Stimulated activated CD4-positive, alpha-beta T cell treated with anti-CD3 and anti-CD28 coated beads, Interleukin-15, amount 100 ng/mL, for 48 hours (primary cell): ENCODE data around the gene RAP1GAP2.
"Not testable (repeated sequence)": the region's sequence is repeated elsewhere in the genome, so short reads cannot be mapped to it uniquely, and the experiment has no call there.

Experiments
- DNase-seq, 2 donors: peaks; one replicate each; pipeline ENCODE4 v3.0.0-alpha.2; 2020; ENCODE audit warnings: low read depth in 2 of 2

Gene RAP1GAP2

GRCh38 chr17:2996810-2997670 lies 200.8 kb downstream of the RAP1GAP2 start:
- DNase-seq: no peak

- not testable (repeated sequence) for DNase-seq
These were observed 202.2 kb downstream of the RAP1GAP2 start for GRCh38 chr17:2998469-2998901.

GRCh38 chr17:3002538-3003295 lies 206.5 kb downstream of the RAP1GAP2 start:
- no peak for DNase-seq

- DNase-seq: no peak
These were observed 207.3 kb downstream of the RAP1GAP2 start for GRCh38 chr17:3003296-3004149.

- DNase-seq: peak; percentile 16 to 38
These were observed 208.0 kb downstream of the RAP1GAP2 start for GRCh38 chr17:3004150-3004801.

- DNase-seq: no peak
These were observed 208.7 kb downstream of the RAP1GAP2 start for GRCh38 chr17:3004925-3005324.

- no peak for DNase-seq
These were observed 209.5 kb downstream of the RAP1GAP2 start for GRCh38 chr17:3005696-3006095.

GRCh38 chr17:3006801-3007200 lies 210.6 kb downstream of the RAP1GAP2 start:
- DNase-seq: no peak

GRCh38 chr17:3007651-3008121 lies 211.4 kb downstream of the RAP1GAP2 start:
- no peak for DNase-seq

- DNase-seq: no peak
These were observed 212.4 kb downstream of the RAP1GAP2 start for GRCh38 chr17:3008336-3009288.

- DNase-seq: no peak
These were observed 213.2 kb downstream of the RAP1GAP2 start for GRCh38 chr17:3009411-3009920.

GRCh38 chr17:3011891-3012290 lies 215.7 kb downstream of the RAP1GAP2 start:
- no peak for DNase-seq

GRCh38 chr17:3012926-3013581 lies 216.8 kb downstream of the RAP1GAP2 start:
- DNase-seq: peak; percentile 16 to 40

GRCh38 chr17:3015890-3016289 lies 219.7 kb downstream of the RAP1GAP2 start:
- DNase-seq: no peak

- no peak for DNase-seq
These were observed 221.7 kb downstream of the RAP1GAP2 start for GRCh38 chr17:3017936-3018335.

- no peak for DNase-seq
These were observed 223.5 kb downstream of the RAP1GAP2 start for GRCh38 chr17:3019761-3020160.

GRCh38 chr17:3020381-3020780 lies 224.1 kb downstream of the RAP1GAP2 start:
- no peak for DNase-seq

GRCh38 chr17:3022197-3022596 lies 226.0 kb downstream of the RAP1GAP2 start:
- DNase-seq: no peak

GRCh38 chr17:3024346-3024745 lies 228.1 kb downstream of the RAP1GAP2 start:
- DNase-seq: no peak
